Memory B cell (primary cell): Measurements from ENCODE around the gene CEP55.
A peak's percentile ranks its signal among the peaks of the same experiment; 100 is the strongest.

Source experiments
- ATAC-seq: fragments of 150-1000 bp; cut with Tn5 transposase; 2 replicates; pipeline ENCODE4 v1.10.0; 2021; ENCODE audit warnings: low read depth, mild to moderate bottlenecking, moderate library complexity
- DNase-seq, 2 donors: peaks; one replicate each; pipeline ENCODE4 v3.0.0; 2022; ENCODE audit warnings: low spot score in 2 of 2
- H3K27ac Mint-ChIP-seq: one replicate; pipeline ENCODE4 v1.8.0; 2022; ENCODE audit warnings: mild to moderate bottlenecking, moderate library complexity, mixed read lengths
- H3K27me3 Mint-ChIP-seq: one replicate; pipeline ENCODE4 v1.8.0; 2022; ENCODE audit warnings: mixed read lengths
- H3K36me3 Mint-ChIP-seq: one replicate; pipeline ENCODE4 v1.8.0; 2022; ENCODE audit warnings: mild to moderate bottlenecking, mixed read lengths
- H3K4me1 Mint-ChIP-seq: one replicate; pipeline ENCODE4 v1.8.0; 2022; ENCODE audit warnings: mixed read lengths
- H3K4me3 Mint-ChIP-seq: one replicate; pipeline ENCODE4 v1.8.0; 2022; ENCODE audit warnings: mild to moderate bottlenecking, moderate library complexity, mixed read lengths
- H3K9me3 Mint-ChIP-seq: one replicate; pipeline ENCODE4 v1.8.0; 2022; ENCODE audit warnings: mixed read lengths

Gene CEP55

GRCh38 chr10:93552780-93553179, 56.4 kb downstream of the CEP55 start:
- no peaks in the 10 kb centered on the region for H3K9me3 Mint-ChIP-seq
- H3K4me3 Mint-ChIP-seq = no peak overlapping the region
- peaks cover 9% of the 10 kb centered on the region for H3K27me3 Mint-ChIP-seq
- no peak for DNase-seq
- H3K4me1 Mint-ChIP-seq = no peaks in the 10 kb centered on the region
- H3K27ac Mint-ChIP-seq = no peak overlapping the region
- no peak for ATAC-seq
- H3K36me3 Mint-ChIP-seq = no peaks in the 10 kb centered on the region

- Mint-ChIP-seq H3K36me3 (no peaks in the 10 kb centered on the region), H3K27me3 (peaks cover 6% of the 10 kb centered on the region), H3K4me1 (no peaks in the 10 kb centered on the region), H3K4me3 (no peak overlapping the region), H3K9me3 (no peaks in the 10 kb centered on the region), H3K27ac (no peak overlapping the region)
- no peak for DNase-seq
- no peak for ATAC-seq
Measured at GRCh38 chr10:93553482-93554315, 57.3 kb downstream of the CEP55 start.

DNA sequence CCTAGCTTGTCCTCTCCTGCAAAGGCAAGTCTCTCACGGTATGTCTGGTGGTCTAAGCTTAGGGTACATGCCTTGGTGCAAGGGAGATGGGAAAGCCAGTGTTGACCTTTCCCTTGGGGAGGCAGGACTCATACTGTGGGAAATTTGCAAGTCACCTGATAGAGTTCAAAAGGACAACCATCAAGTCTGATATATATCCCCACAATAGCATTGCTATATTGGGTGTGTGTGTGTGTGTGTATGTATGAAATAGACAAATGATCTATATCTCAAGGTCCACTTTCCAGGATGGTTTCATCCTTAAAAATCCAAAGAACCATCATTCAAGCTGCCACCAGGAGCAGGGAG, 57.9 kb downstream of the CEP55 start:
- Mint-ChIP-seq H3K9me3 (no peaks in the 10 kb centered on the region), H3K4me1 (no peaks in the 10 kb centered on the region), H3K36me3 (no peaks in the 10 kb centered on the region), H3K27me3 (peaks cover 8% of the 10 kb centered on the region), H3K27ac (no peak overlapping the region), H3K4me3 (no peak overlapping the region)
- DNase-seq (no peak), ATAC-seq (no peak)

DNA sequence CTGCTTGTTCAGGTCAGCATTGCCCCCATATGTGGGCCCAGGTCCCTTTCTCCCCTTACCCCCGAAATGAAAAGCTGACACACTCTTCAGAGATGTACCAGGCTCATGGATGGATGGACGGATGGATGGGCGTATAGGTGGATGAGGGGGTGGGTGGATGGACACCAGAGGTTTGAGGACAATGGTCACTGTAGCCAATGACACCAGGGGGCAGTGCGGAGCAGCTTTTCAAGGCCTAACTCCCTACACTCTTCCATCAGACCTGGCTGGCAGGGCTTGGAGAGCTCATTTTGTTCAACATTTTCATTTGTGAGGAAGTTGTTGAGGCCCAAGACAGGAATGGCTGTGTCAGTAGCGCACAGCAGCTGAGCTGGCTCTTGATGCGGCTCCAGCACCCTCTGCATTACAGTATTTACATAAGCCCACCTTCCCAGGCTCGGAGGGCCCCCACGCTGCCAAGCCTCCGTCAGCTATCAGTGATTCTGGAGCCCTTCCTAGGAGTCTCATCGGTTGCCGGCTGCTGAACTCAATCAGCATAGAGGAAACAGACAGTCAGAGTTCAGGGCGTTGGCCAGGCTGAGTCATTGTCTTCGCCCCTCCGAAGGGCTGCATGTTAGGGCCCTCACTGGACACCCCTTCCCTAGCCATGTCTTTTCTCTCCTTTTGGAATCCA, 58.5 kb downstream of the CEP55 start:
- Mint-ChIP-seq H3K4me1 (no peaks in the 10 kb centered on the region), H3K27ac (no peak overlapping the region), H3K36me3 (no peaks in the 10 kb centered on the region), H3K4me3 (no peak overlapping the region), H3K27me3 (peaks cover 9% of the 10 kb centered on the region), H3K9me3 (no peaks in the 10 kb centered on the region)
- ATAC-seq (peak; percentile 46), DNase-seq (peak; percentile 36 to 47)

DNA sequence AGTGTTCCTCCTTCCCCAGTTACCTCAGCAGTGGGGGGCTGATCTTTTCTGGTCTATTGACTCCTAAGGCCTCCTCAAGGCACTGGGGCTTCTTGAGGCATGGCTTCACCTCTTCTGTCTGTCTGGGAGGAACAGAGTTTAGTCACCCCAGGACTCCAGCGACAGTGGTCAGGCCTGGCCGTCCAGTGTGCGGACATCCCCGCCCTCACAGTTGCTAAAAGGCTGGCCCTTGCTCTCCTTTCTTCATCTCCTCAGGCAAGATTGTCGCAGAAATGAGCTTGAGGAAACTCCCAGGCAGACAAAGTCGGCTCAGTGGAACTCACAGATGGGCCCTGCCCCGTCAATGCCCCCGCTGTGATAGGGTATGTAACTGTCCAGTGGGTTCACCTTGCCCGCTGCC, 63.1 kb downstream of the CEP55 start:
- ATAC-seq (no peak), DNase-seq (no peak)
- no peak overlapping the region for H3K4me3 Mint-ChIP-seq
- H3K36me3 Mint-ChIP-seq = no peaks in the 10 kb centered on the region
- H3K27me3 Mint-ChIP-seq = peaks cover 8% of the 10 kb centered on the region
- no peaks in the 10 kb centered on the region for H3K9me3 Mint-ChIP-seq
- H3K27ac Mint-ChIP-seq = no peak overlapping the region
- H3K4me1 Mint-ChIP-seq = no peaks in the 10 kb centered on the region

GRCh38 chr10:93560541-93560940, 64.1 kb downstream of the CEP55 start:
- H3K4me3 Mint-ChIP-seq = no peak overlapping the region
- no peak overlapping the region for H3K27ac Mint-ChIP-seq
- no peaks in the 10 kb centered on the region for H3K36me3 Mint-ChIP-seq
- ATAC-seq (no peak), DNase-seq (no peak)
- H3K4me1 Mint-ChIP-seq = no peaks in the 10 kb centered on the region
- H3K9me3 Mint-ChIP-seq = no peaks in the 10 kb centered on the region
- H3K27me3 Mint-ChIP-seq = peaks cover 11% of the 10 kb centered on the region

DNA sequence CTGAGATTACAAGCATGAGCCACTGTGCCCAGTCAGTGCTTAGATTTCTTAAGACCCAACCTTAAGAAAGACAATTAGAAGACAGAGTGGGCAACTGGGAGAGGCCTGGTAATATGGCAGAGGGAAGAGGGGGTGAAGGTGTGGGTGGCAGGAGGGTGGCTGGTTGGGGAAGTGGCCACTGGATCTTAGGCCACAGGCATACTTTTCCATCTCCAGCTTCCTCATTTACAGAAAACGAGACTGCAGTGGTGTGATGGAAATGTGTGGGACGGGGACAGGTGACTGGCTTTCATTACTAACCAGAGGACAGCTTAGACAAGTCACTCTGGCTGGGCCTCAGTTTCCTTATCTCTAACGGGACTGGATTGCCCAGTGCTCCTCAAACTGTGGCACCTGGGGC, 69.0 kb downstream of the CEP55 start:
- Mint-ChIP-seq H3K36me3 (no peaks in the 10 kb centered on the region), H3K27me3 (peaks cover 25% of the 10 kb centered on the region), H3K27ac (no peak overlapping the region), H3K4me3 (no peak overlapping the region), H3K9me3 (no peaks in the 10 kb centered on the region), H3K4me1 (peaks cover 5% of the 10 kb centered on the region)
- ATAC-seq (no peak), DNase-seq (no peak)

GRCh38 chr10:93566435-93567276, 70.2 kb downstream of the CEP55 start, which contains the start of gene FFAR4:
Gene FFAR4 (plus strand): TSS chr10:93566665. CDS start chr10:93566721, 56 bp downstream.
- no peak for DNase-seq
- Mint-ChIP-seq H3K27me3 (peaks cover 23% of the 10 kb centered on the region), H3K36me3 (no peaks in the 10 kb centered on the region), H3K4me1 (peaks cover 5% of the 10 kb centered on the region), H3K4me3 (no peak within 1 kb of the TSS), H3K27ac (no peak within 1 kb of the TSS), H3K9me3 (no peaks in the 10 kb centered on the region)
- no peak for ATAC-seq

- Mint-ChIP-seq H3K36me3 (no peaks in the 10 kb centered on the region), H3K4me3 (no peak overlapping the region), H3K9me3 (no peaks in the 10 kb centered on the region), H3K27me3 (peaks cover 25% of the 10 kb centered on the region), H3K27ac (no peak overlapping the region), H3K4me1 (peaks cover 5% of the 10 kb centered on the region)
- ATAC-seq = no peak
- DNase-seq = no peak
Measured at GRCh38 chr10:93567277-93568104, 71.1 kb downstream of the CEP55 start.

DNA sequence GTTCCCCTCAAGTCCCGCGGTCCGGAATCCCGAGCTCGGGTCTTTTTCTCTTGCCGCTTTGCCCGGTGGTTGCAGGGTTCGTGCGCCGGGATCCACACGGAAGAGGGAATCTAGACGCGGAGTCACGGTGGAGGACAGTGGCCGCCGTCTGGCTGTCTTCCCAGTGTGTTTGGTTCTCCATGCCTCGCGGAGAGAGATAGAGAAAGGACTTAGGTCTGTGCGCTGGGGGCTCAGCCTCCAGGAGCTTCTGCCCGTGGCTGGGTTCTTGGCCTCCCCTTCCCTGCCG, 71.6 kb downstream of the CEP55 start:
- Mint-ChIP-seq H3K4me1 (peaks cover 5% of the 10 kb centered on the region), H3K27me3 (peaks cover 27% of the 10 kb centered on the region), H3K27ac (no peak overlapping the region), H3K9me3 (no peaks in the 10 kb centered on the region), H3K36me3 (no peaks in the 10 kb centered on the region), H3K4me3 (no peak overlapping the region)
- ATAC-seq (no peak), DNase-seq (no peak)

- no peak overlapping the region for H3K27ac Mint-ChIP-seq
- no peak for ATAC-seq
- peaks cover 27% of the 10 kb centered on the region for H3K27me3 Mint-ChIP-seq
- H3K4me3 Mint-ChIP-seq = no peak overlapping the region
- no peaks in the 10 kb centered on the region for H3K36me3 Mint-ChIP-seq
- peaks cover 9% of the 10 kb centered on the region for H3K4me1 Mint-ChIP-seq
- no peaks in the 10 kb centered on the region for H3K9me3 Mint-ChIP-seq
- DNase-seq = no peak
Measured at GRCh38 chr10:93570383-93570782, 74.0 kb downstream of the CEP55 start.

DNA sequence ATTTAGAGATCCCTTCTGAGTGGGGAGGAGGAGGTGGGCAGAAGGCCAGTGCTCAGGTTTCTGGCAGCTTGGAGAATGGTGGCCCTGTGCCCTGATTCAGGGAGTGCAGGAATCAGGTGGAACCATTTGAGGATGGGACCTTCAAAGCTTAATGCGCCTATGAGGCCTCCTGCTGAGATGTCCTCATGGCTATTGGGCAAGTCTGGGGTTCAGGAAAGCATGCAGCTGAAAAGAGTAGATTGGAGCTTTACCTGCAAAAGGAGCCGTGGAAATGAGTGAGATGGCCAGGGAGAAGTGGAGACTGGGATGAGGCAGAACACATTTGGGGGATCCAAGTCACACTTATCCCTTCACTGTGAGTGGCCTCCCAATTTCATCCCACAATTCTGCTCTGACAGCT, 76.2 kb downstream of the CEP55 start:
- Mint-ChIP-seq H3K4me3 (no peak overlapping the region), H3K27me3 (peaks cover 18% of the 10 kb centered on the region), H3K36me3 (no peaks in the 10 kb centered on the region), H3K9me3 (no peaks in the 10 kb centered on the region), H3K4me1 (peaks cover 3% of the 10 kb centered on the region), H3K27ac (no peak overlapping the region)
- DNase-seq = no peak
- ATAC-seq = no peak

GRCh38 chr10:93573051-93573909, 76.9 kb downstream of the CEP55 start:
- Mint-ChIP-seq H3K4me1 (peaks cover 3% of the 10 kb centered on the region), H3K27me3 (peaks cover 20% of the 10 kb centered on the region), H3K9me3 (no peaks in the 10 kb centered on the region), H3K27ac (no peak overlapping the region), H3K36me3 (no peaks in the 10 kb centered on the region), H3K4me3 (no peak overlapping the region)
- ATAC-seq (no peak), DNase-seq (no peak)
